NCI-H1048 (cell line): ENCODE data around the gene MYL10.
"Not testable (repeated sequence)": the region's sequence is repeated elsewhere in the genome, so short reads cannot be mapped to it uniquely, and the experiment has no call there.

ENCODE experiments used
- DNase-seq: peaks from one replicate; lab custom pipeline; 2025; lab: John Stamatoyannopoulos, UW

MYL10 gene

DNA sequence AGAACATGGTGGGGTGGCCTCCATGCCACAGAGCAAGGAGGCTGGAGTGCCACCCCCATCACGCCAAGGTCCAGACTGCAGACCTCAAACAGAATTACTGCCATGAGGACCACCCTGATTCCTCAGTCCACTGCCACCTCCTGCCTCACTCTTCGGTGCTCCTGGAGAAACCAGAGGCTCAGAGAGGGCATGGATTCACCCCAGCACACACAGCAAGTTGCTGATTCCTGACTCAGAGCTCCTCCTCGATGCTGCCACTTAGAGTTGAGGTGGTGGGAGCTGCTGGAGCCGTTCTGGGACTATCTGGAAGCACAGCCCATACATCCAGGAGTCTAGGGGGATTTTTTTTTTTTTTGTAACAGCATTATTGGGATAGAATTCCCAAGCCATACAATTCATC is 22.0 kb upstream of the MYL10 start:
- DNase-seq, result no peak

DNA sequence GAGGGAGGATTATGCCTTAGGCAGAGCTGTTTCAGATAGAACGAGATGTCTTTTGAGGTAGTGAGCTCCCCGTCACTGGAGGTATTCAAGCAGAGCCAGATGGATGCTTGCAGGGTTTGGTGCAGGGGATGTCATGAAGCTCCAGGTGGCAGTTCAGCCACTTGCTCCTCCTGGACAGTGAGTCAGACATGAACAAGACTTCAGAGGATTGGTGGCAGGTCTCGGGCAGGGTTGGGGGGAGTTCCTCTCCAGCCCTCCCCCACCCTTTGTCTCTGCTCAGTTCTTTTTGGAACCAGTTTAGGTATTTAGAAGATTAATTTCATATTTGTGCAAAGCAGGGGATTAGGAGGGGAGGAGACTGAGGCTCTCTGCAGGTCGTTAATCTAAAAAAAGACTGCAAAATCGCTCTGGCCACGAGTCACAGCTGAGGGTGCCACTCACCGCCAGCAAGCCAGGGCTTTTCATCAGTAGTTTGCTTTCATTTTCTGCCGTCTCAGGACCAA is 21.5 kb upstream of the MYL10 start:
- peak; percentile 2 for DNase-seq

- DNase-seq, result not testable (repeated sequence)
Observed at GRCh38 chr7:101647876-101648275, 18.8 kb upstream of the MYL10 start.

DNA sequence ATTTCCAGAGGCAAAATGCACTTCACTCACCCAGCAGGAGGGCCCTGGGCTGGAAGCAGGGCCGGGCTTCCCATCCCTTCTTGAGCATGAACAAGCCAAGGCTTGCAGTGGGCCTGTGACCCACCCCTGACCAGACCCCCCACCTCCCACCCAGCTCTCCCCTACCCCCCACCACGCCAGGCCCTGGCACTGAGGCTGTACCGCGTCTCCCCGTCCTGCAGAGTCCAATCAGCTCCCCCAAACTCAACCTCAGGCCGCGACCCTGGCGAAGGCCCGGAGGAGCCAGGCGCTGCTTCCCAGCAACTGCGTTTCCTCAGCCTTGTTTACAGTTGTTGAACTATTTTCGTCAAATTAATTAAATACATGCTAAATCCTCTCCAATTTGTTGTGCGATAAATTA is 16.9 kb upstream of the MYL10 start:
- no peak for DNase-seq

DNA sequence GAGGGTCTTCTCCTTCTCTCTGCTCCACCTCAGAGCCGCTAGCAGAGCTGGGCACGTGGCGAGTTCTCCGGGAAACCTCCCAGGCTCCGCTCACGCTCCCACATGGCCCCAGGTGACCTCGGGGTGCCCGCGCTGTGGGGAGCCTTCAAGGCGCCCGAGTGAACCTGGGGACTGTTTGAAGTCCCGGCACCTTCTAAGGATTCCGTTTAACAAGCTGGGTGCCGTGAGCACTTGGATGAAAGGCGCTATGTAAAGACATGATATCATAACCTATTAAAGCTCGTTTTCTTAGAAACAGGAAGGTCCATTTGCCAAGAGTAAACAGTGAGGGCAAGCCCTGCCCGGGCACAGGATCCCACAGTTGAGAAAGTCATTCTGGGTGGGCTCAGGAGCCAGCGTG is 15.8 kb upstream of the MYL10 start:
- DNase-seq, result no peak

- not testable (repeated sequence) for DNase-seq
Observed at GRCh38 chr7:101639127-101639526, 10.0 kb upstream of the MYL10 start.

DNA sequence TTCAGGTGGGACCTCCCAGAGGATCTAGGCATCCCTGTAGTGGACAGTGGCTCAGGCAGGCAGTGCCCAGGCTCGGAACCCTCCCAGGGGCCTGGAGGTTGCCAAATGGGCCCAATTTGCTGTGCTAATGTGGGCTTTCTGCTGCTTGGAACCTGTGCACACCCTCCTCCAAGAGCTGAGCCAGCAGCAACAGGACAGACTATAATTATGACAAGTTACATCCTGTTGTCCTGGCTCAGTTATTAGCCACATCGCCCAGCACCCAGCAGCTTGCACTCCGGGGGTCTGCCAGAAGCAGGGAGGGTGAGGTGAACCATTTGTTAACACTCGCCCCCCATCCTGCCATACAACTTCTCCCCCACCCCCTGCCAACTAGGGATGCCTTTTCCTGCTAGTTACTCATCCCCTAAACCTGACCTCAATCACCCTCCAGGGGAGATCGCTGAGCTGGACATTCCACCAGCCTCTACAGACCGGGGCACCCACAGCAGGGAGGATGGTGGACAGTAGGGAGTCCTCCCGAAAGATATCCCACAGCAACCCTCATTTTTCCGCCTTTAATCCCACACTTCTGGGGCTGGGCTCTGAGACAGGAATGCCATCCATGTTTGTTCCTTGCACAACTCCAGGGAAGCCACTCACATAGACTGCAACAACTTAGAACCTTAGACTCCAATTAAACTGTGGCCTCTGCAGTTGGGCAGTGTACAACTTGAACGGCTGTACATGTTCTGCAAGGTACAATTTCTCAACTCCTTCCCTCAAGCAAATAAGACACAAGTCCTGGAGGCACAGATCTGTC is 7.9 kb upstream of the MYL10 start:
- DNase-seq, result no peak

GRCh38 chr7:101635484-101635883 is 6.4 kb upstream of the MYL10 start:
- DNase-seq, result no peak

DNA sequence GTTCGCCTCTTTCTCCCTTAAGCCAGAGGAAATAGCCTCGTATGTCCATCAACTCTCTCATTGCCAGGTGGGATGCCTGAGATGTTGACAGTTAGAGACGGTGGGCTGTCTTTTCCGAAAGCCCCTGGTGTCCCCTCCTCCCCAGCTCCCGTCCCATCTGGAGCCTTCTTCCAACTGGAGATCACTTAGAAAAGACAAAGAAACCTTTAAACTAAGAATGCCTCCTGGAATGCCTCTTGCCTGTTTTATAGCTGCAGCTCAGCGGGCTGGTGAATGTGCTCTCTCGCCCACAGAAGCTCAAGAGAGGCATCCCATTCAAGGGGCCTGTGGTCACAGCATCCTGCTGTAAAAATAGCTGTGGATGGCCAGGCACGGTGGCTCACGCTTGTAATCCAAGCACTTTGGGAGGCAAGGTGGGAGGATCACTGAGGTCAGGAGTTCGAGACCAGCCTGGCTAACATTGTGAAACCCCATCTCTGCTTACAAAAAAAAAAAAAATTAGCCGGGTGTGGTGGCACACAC is 5.2 kb upstream of the MYL10 start:
- no peak for DNase-seq

DNA sequence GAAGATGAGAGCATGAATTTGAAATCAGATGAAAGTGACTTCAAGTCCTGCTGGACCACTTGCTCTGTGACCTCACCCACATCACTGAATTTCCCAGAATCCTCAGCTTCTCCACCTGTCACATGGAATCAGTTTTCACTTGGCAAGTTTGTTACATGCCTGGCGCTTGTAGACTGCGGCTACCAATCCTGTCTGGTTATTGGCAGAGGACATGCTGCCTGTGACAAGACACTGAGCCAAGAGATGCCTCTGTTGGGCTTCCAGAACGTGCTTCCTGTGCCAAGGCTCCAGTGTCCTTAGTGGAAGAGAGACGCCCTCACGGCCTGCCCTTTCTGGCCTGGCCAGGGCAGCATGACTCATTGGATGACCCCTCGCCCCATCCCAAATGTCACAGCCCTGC is 4.4 kb upstream of the MYL10 start:
- DNase-seq, result no peak

- DNase-seq, result no peak
Observed at GRCh38 chr7:101632641-101633040, 3.5 kb upstream of the MYL10 start.

GRCh38 chr7:101631224-101631714 is 2.2 kb upstream of the MYL10 start:
- no peak for DNase-seq

DNA sequence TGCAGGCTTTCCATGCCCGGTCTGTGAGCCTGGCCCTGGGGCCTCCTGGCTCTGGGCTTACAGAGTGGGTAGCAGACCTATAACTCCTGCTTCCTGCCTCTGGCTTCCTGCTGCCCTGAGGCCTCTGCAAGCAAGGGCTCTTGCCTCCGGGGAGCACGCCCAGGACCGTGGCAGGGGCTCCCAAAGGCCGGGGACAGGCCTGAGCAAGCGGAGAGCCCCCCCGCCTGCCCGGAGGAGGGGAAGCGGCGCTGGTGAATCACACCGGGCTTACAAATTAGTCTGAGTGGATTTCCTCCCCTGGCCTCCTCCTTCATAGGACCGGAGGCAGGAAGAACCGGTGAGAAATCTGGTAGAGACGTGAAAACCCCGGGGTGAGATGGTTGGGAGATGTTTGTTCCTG is 1.5 kb upstream of the MYL10 start:
- DNase-seq, result no peak

- no peak for DNase-seq
Observed at GRCh38 chr7:101628522-101628921, 574 bp downstream of the MYL10 start.

DNA sequence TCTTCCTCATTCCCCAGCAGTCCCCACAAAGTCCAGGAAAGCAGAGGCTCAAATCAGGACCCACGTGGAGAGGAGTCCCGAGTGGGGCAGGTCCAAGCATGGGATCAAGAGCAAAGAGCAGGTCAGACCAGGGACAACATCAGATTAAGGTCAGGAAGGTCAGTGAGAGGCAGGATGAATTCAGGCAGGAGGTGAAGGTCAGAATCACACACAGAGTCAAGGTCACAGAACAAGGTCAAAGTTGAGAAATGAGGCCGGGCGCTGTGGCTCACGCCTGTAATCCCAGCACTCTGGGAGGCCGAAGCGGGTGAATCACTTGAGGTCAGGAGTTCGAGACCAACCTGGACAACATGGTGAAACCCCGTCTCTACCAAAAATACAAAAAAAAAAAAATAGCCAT is 2.3 kb downstream of the MYL10 start:
- DNase-seq, result no peak

- no peak for DNase-seq
Observed at GRCh38 chr7:101626069-101626671, 2.9 kb downstream of the MYL10 start.

DNA sequence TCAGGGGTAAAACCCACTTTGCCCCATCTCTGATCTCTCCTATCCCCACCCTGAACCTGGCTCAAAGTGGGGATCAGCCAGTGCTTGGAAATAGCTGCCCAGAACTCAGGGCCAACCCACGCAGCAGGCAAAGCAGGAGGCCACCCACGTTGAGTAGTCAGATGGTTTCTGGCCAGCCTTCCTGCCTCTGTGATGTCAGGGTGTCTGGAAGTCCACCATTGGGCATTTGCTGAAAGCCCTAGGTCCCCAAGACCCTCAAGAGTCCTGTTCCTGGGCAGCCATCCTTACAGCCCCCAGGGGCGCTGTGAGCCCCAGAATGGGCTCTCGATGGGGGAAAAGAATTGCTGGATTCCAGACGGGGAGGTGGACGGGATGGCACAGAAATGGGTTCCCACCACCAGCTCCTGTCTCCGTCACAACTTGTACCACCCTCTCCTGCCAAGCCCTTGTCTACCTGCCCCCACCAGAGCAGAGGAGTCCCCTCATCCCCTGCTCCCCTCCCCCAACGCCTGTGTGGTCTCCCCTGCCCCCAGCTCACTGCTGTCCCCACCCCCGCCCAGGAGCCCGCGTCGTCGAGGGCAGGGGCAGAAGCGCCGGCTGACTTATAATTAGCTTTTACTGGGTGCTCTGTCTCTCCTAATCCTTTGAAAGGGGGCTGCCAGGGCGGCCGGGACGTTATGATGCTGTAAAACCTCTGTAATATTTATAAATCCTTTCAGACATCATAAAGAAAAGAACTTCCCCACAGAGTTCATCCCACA is 3.9 kb downstream of the MYL10 start:
- no peak for DNase-seq

- DNase-seq, result no peak
Observed at GRCh38 chr7:101624246-101625001, 4.7 kb downstream of the MYL10 start.

GRCh38 chr7:101622609-101623173 is 6.4 kb downstream of the MYL10 start:
- DNase-seq, result no peak

- DNase-seq, result no peak
Observed at GRCh38 chr7:101620991-101621390, 8.1 kb downstream of the MYL10 start.

DNA sequence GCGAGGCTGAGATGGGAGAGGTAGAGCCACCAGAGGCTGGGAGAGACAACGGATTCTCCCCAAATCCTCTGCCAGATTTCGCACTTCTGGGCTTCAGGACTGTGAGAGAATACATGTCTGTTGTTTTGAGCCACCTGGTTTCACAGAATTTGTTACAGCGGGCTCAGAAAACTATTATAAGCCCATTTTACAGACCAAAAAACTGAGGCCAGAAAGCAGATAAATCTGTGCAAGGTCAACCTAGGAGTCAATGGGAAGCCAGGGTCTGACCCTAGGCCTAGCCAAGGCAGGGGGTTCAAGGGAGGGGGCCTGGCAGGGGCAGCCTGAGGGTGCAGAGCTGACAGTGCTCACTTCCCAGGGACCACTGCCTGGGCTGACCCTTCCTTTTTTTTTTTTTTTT is 8.7 kb downstream of the MYL10 start:
- no peak for DNase-seq
